ENCODE results near the gene C9orf85.

The C9orf85 gene

DNA sequence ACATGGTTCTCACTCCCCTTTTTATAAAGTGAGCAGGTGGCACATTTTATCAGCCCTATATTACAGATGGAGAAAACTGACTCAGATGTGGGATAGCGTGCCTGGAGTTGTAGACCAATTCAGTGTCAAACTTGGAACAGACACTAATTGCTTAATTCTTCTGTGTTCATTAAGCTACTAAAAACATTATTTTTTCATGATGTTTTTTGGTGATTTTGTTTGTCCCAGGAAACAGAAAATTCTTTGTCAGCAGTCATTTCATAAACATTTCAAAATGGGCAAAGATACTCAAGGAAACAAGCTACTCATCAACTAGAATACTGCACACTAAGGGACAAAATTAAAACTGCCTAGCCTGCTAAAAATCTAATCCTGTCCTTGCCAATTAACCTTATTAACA is 2.6 kb upstream of the C9orf85 start:
- no peak for DNase-seq

- no peak for DNase-seq
Observed at GRCh38 chr9:71909887-71910649, 1.4 kb upstream of the C9orf85 start.

DNA sequence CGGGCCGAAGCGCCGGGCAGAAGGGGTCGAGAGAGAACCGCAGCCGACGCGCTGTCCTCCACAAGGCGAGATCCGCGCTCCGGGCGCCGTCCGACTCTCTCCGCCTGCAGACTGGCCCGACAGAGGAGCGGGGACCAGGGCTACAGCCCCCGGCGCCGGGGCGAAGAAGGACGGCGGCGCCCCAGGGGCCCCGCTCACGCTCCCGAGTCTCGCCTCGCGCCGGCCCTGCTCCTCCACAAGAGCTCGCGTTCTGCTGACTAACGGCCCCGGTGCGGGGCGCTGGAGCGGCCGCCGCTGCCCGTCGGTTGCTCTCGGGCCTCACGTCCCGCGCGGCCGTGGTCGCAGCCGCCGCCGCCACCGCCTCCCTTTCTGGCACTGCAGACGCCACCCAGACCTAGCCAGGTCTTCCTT is 784 bp upstream of the C9orf85 start:
- DNase-seq: no peak

- DNase-seq: no peak
Observed at GRCh38 chr9:71911908-71912335, 483 bp downstream of the C9orf85 start.

DNA sequence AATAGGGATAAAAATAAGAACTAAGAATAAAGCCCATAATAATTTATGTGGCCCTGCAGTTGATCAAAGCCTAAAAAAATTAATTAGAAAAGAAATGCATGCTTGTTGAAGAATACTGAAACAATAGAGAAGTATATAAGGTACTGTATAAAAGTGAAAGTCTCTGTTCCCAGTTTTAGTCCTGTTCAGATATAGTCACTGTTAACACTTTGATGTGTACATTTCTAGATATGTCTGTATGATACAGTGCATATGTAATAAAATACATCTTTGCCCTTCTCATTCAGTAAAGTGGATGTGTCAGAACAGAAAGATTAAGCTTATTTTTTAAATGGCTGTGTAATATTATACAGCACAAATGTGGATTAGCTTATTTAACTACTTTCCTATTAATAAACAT is 4.1 kb downstream of the C9orf85 start:
- DNase-seq: no peak

GRCh38 chr9:71916834-71917534 is 5.5 kb downstream of the C9orf85 start:
- no peak for DNase-seq

DNA sequence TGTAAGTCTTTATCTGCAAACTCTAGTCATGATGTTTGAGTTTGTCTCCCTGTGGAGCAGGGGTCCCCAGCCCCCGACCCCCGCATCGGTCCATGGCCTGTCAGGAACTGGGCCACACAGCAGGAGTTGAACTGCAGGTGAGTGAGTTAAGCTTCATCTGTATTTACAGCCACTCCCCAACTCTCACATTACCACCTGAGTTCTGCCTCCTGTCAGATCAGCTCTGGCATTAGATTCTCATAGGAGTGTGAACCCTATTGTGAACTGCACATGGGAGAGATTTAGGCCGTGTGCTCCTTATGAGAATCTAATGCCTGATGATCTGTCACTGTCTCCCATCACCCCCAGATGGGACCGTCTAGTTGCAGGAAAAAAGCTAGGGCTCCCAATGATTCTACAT is 7.0 kb downstream of the C9orf85 start:
- no peak for DNase-seq

GRCh38 chr9:71920456-71921189 is 9.2 kb downstream of the C9orf85 start:
- no peak for DNase-seq

- no peak for DNase-seq
Observed at GRCh38 chr9:71921190-71921814, 9.9 kb downstream of the C9orf85 start.

- DNase-seq: no peak
Observed at GRCh38 chr9:71924576-71924975, 13.1 kb downstream of the C9orf85 start.

GRCh38 chr9:71925834-71926233 is 14.4 kb downstream of the C9orf85 start:
- DNase-seq: no peak

DNA sequence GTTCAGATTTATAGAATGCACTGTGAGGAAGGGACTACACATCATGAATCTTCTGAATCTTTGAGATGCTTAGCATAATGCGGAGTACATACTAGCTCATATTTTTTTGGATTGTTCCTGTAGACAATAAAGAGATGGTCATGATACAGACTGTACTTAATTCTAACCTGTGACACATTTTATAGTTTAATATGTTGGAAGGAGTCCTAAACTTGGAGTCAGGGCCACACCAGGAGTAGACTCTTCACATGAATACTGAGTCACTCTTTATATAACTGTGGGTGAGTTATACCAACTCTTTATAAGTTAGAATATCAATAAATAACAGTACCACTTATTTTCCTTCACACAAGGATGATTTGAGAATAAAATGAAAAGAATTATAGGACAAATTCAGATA is 16.9 kb downstream of the C9orf85 start:
- no peak for DNase-seq

GRCh38 chr9:71928806-71929205 is 17.4 kb downstream of the C9orf85 start:
- DNase-seq: no peak

DNA sequence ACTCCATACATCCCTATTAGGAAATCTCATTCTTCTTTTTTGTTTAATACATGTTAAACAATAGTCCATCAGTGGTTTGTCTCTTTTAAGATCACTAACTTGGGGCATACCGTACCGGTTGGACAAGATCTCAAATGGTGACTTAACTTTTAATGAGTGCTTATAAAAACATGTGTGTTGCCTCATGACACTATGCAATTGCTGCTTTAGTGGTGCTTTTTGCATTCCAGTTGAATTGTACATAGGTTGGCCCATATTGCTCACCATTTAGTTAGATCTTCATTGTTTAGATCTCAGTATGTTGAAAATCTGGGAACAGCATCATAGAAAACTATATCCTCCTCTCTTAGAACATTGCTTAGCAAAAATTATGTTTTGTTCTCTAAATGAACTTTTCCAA is 17.8 kb downstream of the C9orf85 start:
- DNase-seq: no peak

DNA sequence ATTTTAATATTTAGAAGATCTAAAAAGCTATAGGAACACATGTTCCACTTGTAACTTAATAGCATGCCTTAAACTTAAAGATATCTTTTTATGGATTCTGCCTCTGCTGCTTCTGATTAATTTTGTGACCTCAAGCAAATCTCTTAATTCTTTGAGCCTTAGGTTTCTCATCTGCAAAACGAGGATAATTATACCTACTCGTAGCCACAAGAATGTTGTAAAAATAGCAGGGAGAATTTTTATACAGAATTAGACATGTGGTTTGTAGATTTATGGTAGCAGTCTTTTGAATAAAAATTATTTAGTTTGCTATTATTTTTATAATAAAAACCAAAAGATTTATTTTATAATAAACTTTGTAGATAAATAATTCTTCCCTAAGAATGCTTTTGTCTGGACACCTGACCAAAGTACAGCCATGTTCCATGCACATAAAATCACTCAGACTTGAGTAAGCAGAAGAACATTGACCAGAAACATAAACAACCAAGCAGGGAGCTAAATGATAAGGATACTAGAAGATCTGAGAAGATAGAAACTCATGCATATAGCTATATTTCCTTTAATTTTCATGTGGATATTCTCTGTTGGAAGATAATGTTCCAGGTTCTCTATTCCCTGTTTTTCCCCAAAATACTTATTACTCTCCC is 18.5 kb downstream of the C9orf85 start:
- DNase-seq: no peak

GRCh38 chr9:71931166-71931565 is 19.7 kb downstream of the C9orf85 start:
- DNase-seq: no peak

GRCh38 chr9:71936066-71936465 is 24.6 kb downstream of the C9orf85 start:
- DNase-seq: no peak

GRCh38 chr9:71937070-71937625 is 25.7 kb downstream of the C9orf85 start:
- DNase-seq: no peak

GRCh38 chr9:71937898-71938297 is 26.5 kb downstream of the C9orf85 start:
- no peak for DNase-seq

DNA sequence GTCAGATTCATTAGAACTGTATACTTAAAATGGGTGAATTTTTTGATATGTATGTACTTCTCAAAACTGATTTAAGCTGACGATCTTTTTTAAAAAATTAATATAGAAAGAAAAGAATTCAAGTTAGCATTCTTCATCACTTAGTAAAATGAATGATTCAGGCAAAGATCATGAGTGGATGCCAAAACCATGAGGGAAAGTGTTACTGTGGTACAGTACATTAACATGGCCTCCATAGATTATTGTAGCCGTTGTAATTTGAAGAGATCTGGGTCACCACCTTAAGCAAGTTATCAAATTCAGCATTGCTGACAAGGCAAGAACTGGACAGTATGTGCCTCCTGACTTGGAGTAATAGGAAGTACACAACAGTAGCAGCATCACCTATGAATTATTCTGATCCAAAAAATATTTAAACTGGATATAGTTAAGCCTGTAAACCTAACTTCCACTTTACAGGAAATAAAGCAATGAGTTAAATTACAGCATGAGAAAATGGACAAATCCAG is 29.7 kb downstream of the C9orf85 start:
- DNase-seq: no peak

DNA sequence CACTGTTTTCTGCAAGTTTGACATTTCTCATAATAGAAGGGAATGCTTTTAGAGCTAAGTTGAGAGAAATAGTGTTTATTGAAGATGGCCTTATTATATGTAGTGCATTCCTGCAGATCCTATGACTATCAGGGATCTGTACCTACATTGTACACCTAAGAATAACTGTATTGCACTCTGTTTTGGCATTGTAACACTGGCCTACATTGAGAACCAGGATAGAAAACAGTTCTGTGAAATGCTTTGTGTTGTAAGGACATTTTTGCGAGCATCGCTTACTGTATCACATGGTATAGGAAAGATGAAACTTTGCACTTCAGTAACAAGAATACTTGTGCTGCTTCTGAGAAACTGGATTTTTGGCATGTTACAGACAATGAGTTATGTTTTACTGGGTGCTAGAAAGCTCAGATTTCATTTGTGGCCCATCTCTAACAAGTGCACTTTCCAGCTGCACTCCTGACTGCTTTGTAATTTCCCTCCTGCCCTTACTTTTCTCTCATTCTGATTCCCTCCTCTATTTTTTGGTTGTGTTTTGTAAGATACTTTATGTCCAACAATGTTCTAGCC is 30.6 kb downstream of the C9orf85 start:
- DNase-seq: no peak
